Mononuclear cell (primary cell): ENCODE data around the gene TCEANC. TPM values are rescaled to one million over a fixed set of nuclear protein-coding genes. Genes with fewer than 3 reads are reported as not detected.
"Not testable (repeated sequence)": the region's sequence is repeated elsewhere in the genome, so short reads cannot be mapped to it uniquely, and the experiment has no call there.

Experiments used
- H3K27me3 ChIP-seq: 2 replicates; pipeline ENCODE4 v1.6.0; 2011; ENCODE audit warnings: low read length, control low read depth; ENCODE audit not compliant: insufficient read depth
- H3K4me1 ChIP-seq: 2 replicates; pipeline ENCODE4 v1.5.1; 2011; ENCODE audit warnings: mild to moderate bottlenecking, low read length, control low read depth; ENCODE audit not compliant: insufficient read depth
- H3K4me3 ChIP-seq: 2 replicates; pipeline ENCODE4 v1.5.1; 2011; ENCODE audit warnings: mild to moderate bottlenecking, low read length, moderate library complexity
- H3K9me3 ChIP-seq: 2 replicates; pipeline ENCODE4 v1.5.1; 2011; ENCODE audit warnings: low read depth, mild to moderate bottlenecking, control low read depth, low read length
- total RNA-seq: library from RNA; depleted of rRNA; stranded (reverse); fragments of >200 nt; gene quantifications from one replicate; pipeline ENCODE4 v1.2.3, GENCODE V29; 2012

Gene TCEANC
- total RNA-seq, 1 donor = 18.5 TPM

- no peak overlapping the region for H3K4me3 ChIP-seq
- H3K27me3 ChIP-seq = no peaks in the 10 kb centered on the region
- H3K4me1 ChIP-seq = peaks cover 13% of the 10 kb centered on the region
- H3K9me3 ChIP-seq = no peaks in the 10 kb centered on the region
Measured at GRCh38 chrX:13647709-13648212, 5.2 kb upstream of the TCEANC start.

GRCh38 chrX:13648336-13648735 lies 4.6 kb upstream of the TCEANC start:
- not testable (repeated sequence) for H3K9me3 ChIP-seq, H3K27me3 ChIP-seq, H3K4me3 ChIP-seq

DNA sequence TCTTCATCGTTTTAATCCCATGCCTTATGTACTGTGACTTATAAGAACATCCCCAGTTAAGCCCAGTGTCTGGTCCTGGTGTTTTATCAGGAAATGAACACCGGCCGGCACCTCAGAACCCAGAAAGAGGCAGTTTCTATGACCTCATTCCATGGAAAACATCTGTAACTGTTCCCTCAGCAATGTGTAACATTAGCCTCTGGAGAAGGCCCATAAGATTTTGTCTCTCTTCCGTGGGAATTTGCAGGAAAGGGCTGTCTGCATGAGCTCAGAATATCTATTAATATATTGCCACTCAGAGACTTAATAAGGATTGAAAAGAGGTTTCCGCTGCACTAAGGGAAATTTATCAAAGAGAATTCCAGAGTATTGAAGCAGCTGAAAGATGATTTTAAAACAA lies 3.1 kb upstream of the TCEANC start:
- H3K27me3 ChIP-seq = no peaks in the 10 kb centered on the region
- H3K9me3 ChIP-seq = no peaks in the 10 kb centered on the region
- peaks cover 13% of the 10 kb centered on the region for H3K4me1 ChIP-seq
- H3K4me3 ChIP-seq = no peak overlapping the region

More at GRCh38 chrX:13648336-13648735, 4.6 kb upstream of the TCEANC start:
- peaks cover 13% of the 10 kb centered on the region for H3K4me1 ChIP-seq

DNA sequence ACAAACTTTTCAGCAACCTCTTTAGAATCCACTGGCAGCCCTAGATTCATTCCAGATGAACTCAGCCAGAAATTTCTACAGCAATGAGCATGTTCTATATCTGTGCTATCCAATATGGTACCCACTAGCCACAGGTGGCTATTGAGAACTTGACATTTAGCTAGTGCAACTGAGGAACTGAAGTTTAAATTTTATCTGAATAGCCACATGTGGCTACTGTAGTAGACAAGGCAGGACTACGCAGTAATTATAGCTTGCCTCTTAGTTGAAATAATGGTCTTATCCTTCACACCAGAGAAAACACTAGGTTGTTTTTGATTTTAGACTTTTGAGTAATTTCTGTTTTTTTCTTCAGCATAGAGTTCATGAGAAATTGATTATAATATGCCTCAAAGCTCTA lies 2.6 kb upstream of the TCEANC start:
- H3K4me1 ChIP-seq = peaks cover 13% of the 10 kb centered on the region
- no peaks in the 10 kb centered on the region for H3K27me3 ChIP-seq
- no peaks in the 10 kb centered on the region for H3K9me3 ChIP-seq
- H3K4me3 ChIP-seq = no peak overlapping the region

- Histone ChIP-seq H3K4me1 (peaks cover 13% of the 10 kb centered on the region), H3K9me3 (no peaks in the 10 kb centered on the region), H3K27me3 (no peaks in the 10 kb centered on the region), H3K4me3 (no peak overlapping the region)
Measured at GRCh38 chrX:13651150-13651549, 1.8 kb upstream of the TCEANC start.

- Histone ChIP-seq H3K4me1 (peaks cover 13% of the 10 kb centered on the region), H3K9me3 (no peaks in the 10 kb centered on the region), H3K27me3 (no peaks in the 10 kb centered on the region), H3K4me3 (peak overlapping the region; percentile 65)
Measured at GRCh38 chrX:13652287-13652793, 601 bp upstream of the TCEANC start.

- Histone ChIP-seq H3K4me3 (no peak overlapping the region), H3K9me3 (no peaks in the 10 kb centered on the region), H3K27me3 (no peaks in the 10 kb centered on the region)
Measured at GRCh38 chrX:13654116-13654515, 1.2 kb downstream of the TCEANC start.

DNA sequence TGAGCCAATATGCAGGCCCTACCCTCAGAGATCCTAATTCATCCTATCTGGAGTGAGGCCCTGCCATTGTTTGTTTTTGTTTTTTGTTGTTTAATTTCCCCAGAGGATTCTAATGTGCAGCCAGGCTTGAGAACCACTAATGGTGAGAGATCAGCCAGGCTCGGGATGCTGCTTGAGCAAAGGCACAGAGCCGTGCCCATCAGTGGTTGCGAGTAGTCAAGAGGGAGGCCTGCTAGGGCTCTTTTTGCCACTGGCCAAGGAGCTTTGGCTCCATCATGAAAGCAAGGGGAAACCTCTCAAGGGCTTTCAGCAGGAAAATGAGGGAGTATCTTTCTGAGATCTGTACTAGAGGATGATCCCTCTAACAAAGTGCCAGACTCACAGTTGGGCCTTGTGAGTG lies 2.7 kb downstream of the TCEANC start:
- Histone ChIP-seq H3K4me1 (peaks cover 14% of the 10 kb centered on the region), H3K9me3 (no peaks in the 10 kb centered on the region), H3K27me3 (no peaks in the 10 kb centered on the region), H3K4me3 (no peak overlapping the region)

More at GRCh38 chrX:13654116-13654515, 1.2 kb downstream of the TCEANC start:
- peaks cover 9% of the 10 kb centered on the region for H3K4me1 ChIP-seq

- Histone ChIP-seq H3K9me3 (no peaks in the 10 kb centered on the region), H3K27me3 (no peaks in the 10 kb centered on the region), H3K4me3 (no peak overlapping the region), H3K4me1 (peaks cover 21% of the 10 kb centered on the region)
Measured at GRCh38 chrX:13658602-13659001, 5.7 kb downstream of the TCEANC start.

DNA sequence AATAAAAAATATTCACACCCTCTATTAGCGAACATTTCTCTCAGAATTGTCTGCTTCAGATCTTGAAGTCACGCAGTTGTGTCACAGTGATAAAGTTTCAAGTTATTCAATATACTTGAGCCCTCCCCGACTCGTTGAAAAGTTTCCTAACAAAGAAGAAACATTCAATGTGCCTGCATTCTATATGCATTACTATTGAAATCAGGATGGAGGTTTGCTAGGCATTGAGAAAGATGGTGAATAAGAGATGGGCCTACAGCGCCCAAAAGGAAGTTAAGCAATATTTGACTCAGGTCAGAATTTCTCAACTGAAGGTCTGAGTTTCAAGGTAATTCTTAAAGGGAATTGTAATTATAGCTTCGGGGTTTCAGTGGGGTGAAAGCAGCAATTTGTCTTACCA lies 6.1 kb downstream of the TCEANC start:
- H3K27me3 ChIP-seq = no peaks in the 10 kb centered on the region
- H3K9me3 ChIP-seq = no peaks in the 10 kb centered on the region
- H3K4me1 ChIP-seq = peaks cover 26% of the 10 kb centered on the region
- no peak overlapping the region for H3K4me3 ChIP-seq

- H3K4me1 ChIP-seq = peaks cover 44% of the 10 kb centered on the region
- H3K9me3 ChIP-seq = no peaks in the 10 kb centered on the region
- no peak overlapping the region for H3K4me3 ChIP-seq
- H3K27me3 ChIP-seq = no peaks in the 10 kb centered on the region
Measured at GRCh38 chrX:13661735-13662288, 8.9 kb downstream of the TCEANC start.

- H3K27me3 ChIP-seq = no peaks in the 10 kb centered on the region
- peaks cover 44% of the 10 kb centered on the region for H3K4me1 ChIP-seq
- H3K9me3 ChIP-seq = no peaks in the 10 kb centered on the region
- H3K4me3 ChIP-seq = no peak overlapping the region
Measured at GRCh38 chrX:13662355-13662791, 9.4 kb downstream of the TCEANC start.

DNA sequence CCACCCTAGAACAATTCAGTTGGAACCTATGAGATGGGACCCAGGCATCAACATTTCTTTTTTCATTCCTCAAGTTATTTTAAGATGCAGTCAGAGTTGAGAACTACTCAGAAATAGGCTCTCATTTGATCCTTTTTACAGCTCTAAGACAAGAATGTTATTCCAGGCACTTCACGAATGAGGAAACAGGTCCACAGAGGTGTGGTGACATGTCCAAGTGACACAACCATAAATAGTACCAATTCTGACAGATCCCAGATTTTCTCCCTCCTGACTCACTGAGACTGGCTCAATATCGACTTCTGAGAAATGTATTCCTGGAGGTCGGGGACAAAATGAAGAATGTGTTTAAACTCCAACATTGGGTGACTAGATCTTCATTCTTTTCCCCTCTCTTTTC lies 11.1 kb downstream of the TCEANC start:
- H3K27me3 ChIP-seq = no peaks in the 10 kb centered on the region
- H3K4me3 ChIP-seq = no peak overlapping the region
- no peaks in the 10 kb centered on the region for H3K9me3 ChIP-seq
- H3K4me1 ChIP-seq = peaks cover 41% of the 10 kb centered on the region

DNA sequence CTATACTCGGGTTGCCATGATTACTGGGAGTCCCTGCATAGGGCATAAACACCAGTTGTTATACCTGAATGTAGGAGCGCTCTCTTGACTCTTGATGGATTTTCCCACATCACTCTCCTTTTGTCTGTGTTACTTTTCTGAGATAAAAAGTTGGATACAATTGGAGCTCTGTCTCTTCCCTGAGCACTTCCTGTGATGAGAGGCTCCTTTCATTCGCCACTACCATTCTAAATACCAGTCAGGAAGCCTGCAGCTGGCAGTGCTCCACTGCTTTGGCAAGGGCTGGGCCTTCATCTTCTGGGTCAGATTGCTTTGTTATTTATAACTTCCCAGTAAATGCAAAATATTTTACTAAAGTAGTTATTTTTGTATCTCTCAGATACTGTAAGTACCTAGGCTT lies 13.9 kb downstream of the TCEANC start:
- Histone ChIP-seq H3K9me3 (no peaks in the 10 kb centered on the region), H3K27me3 (no peaks in the 10 kb centered on the region), H3K4me1 (peaks cover 44% of the 10 kb centered on the region), H3K4me3 (no peak overlapping the region)

DNA sequence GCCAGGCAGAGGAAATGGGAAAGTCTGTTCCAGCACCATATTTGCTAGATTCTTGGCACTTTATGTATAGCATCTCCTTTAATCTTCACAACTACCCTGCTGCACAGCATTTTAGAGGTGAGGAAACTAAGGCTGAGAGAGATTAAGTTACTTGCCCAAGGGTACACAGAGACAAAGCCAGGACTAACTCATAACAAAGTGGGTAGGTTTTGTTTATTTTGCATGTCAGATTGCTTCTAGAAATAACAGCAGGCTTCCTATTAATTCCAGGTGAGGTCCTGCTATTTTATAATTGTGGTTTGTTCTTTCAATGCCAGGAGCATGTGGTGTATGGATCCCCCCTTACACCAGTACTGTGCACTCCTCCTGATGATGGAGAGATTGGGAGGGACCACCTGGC lies 15.0 kb downstream of the TCEANC start:
- no peaks in the 10 kb centered on the region for H3K9me3 ChIP-seq
- peaks cover 37% of the 10 kb centered on the region for H3K4me1 ChIP-seq
- no peaks in the 10 kb centered on the region for H3K27me3 ChIP-seq

GRCh38 chrX:13669246-13669737 lies 16.4 kb downstream of the TCEANC start:
- Histone ChIP-seq H3K4me1 (peaks cover 23% of the 10 kb centered on the region), H3K4me3 (no peak overlapping the region), H3K9me3 (no peaks in the 10 kb centered on the region), H3K27me3 (no peaks in the 10 kb centered on the region)

More for the DNA sequence above, 15.0 kb downstream of the TCEANC start:
- no peak overlapping the region for H3K4me3 ChIP-seq
